PFSK-1 (cell line): ENCODE measurements around the gene SORCS1.

Experiments used
- FOXP2 ChIP-seq: optimal IDR thresholded peaks from 2 replicates; pipeline ENCODE3; 2011; ENCODE audit warnings: borderline replicate concordance, control low read depth, inconsistent platforms; ENCODE audit not compliant: insufficient read depth; ENCODE audit errors: extremely low read length, extremely low read depth
- POLR2AphosphoS5 ChIP-seq: IDR thresholded peaks from 2 replicates; pipeline ENCODE4 v1.6.1; 2012; ENCODE audit warnings: low read depth, mild to moderate bottlenecking, control low read depth, low read length, moderate library complexity
- SIN3A ChIP-seq: IDR thresholded peaks from 2 replicates; pipeline ENCODE4 v1.6.1; 2012; ENCODE audit warnings: mild to moderate bottlenecking, low read length, moderate library complexity, borderline replicate concordance; ENCODE audit not compliant: insufficient read depth
- TAF1 ChIP-seq: IDR thresholded peaks from 2 replicates; pipeline ENCODE4 v1.6.1; 2012; ENCODE audit warnings: low read length, control low read depth, borderline replicate concordance; ENCODE audit not compliant: insufficient read depth
- TF ChIP-seq, protein P1 (sequence below), 2 experiments: IDR thresholded peaks; 2 replicates each; pipeline versions ENCODE4 v1.6.1 to v1.8.0; 2011 to 2012; ENCODE audit warnings: low read depth in 2 of 2, low read length in 2 of 2, control low read depth in 1 of 2, inconsistent platforms in 1 of 2, mild to moderate bottlenecking in 1 of 2, moderate library complexity in 1 of 2; ENCODE audit not compliant: insufficient read depth in 1 of 2

SORCS1 gene

GRCh38 chr10:106894692-106895091, 269.8 kb downstream of the SORCS1 start:
- TF ChIP-seq SIN3A (no peak), POLR2AphosphoS5 (no peak), TAF1 (no peak), FOXP2 (no peak)
- TF ChIP-seq, protein P1, sequence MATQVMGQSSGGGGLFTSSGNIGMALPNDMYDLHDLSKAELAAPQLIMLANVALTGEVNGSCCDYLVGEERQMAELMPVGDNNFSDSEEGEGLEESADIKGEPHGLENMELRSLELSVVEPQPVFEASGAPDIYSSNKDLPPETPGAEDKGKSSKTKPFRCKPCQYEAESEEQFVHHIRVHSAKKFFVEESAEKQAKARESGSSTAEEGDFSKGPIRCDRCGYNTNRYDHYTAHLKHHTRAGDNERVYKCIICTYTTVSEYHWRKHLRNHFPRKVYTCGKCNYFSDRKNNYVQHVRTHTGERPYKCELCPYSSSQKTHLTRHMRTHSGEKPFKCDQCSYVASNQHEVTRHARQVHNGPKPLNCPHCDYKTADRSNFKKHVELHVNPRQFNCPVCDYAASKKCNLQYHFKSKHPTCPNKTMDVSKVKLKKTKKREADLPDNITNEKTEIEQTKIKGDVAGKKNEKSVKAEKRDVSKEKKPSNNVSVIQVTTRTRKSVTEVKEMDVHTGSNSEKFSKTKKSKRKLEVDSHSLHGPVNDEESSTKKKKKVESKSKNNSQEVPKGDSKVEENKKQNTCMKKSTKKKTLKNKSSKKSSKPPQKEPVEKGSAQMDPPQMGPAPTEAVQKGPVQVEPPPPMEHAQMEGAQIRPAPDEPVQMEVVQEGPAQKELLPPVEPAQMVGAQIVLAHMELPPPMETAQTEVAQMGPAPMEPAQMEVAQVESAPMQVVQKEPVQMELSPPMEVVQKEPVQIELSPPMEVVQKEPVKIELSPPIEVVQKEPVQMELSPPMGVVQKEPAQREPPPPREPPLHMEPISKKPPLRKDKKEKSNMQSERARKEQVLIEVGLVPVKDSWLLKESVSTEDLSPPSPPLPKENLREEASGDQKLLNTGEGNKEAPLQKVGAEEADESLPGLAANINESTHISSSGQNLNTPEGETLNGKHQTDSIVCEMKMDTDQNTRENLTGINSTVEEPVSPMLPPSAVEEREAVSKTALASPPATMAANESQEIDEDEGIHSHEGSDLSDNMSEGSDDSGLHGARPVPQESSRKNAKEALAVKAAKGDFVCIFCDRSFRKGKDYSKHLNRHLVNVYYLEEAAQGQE (IDR thresholded peaks at IDR 0.05; ENCODE audit: insufficient read depth in 1 of 2, low read depth in 2 of 2, low read length in 2 of 2), result no peak

- TF ChIP-seq, protein P1 (IDR thresholded peaks at IDR 0.05; ENCODE audit: insufficient read depth in 1 of 2, low read depth in 2 of 2, low read length in 2 of 2), result no peak
- TF ChIP-seq POLR2AphosphoS5 (no peak), TAF1 (no peak), FOXP2 (no peak), SIN3A (no peak)
Observed at GRCh38 chr10:106877574-106877973, 286.9 kb downstream of the SORCS1 start.

DNA sequence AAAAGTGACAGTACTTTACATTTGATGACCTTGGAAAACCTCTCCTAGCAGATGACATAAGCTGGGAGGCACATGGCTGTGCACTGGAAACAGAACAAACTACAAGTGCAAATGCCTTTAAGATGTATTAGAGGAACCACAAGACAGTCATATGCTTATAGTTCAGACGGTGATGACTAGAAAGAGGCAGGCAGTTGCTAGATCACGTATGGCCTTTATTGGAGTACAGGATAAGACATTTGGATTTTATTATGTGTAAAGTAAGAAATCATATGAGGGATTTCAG, 290.0 kb downstream of the SORCS1 start:
- TF ChIP-seq POLR2AphosphoS5, result no peak

GRCh38 chr10:106873770-106874603, 290.5 kb downstream of the SORCS1 start:
- TF ChIP-seq TAF1, result no peak
- TF ChIP-seq POLR2AphosphoS5, result no peak
- TF ChIP-seq SIN3A, result no peak
- TF ChIP-seq FOXP2, result no peak
- TF ChIP-seq, protein P1 (IDR thresholded peaks at IDR 0.05; ENCODE audit: insufficient read depth in 1 of 2, low read depth in 2 of 2, low read length in 2 of 2), result no peak

- TF ChIP-seq, protein P1 (IDR thresholded peaks at IDR 0.05; ENCODE audit: insufficient read depth in 1 of 2, low read depth in 2 of 2, low read length in 2 of 2), result no peak
- TF ChIP-seq TAF1, result no peak
- no peak for TF ChIP-seq POLR2AphosphoS5
- TF ChIP-seq FOXP2, result no peak
- no peak for TF ChIP-seq SIN3A
Observed at GRCh38 chr10:106872176-106872575, 292.3 kb downstream of the SORCS1 start.
